ENCODE results near the gene NCBP2L. TPM values are rescaled to one million over a fixed set of nuclear protein-coding genes. Genes with fewer than 3 reads are reported as not detected.

NCBP2L gene
- total and polyA plus RNA-seq, 9 of the 15 experiments (the other 6 are each of a cell fraction or from before 2014, with no cell fraction given): not detected

DNA sequence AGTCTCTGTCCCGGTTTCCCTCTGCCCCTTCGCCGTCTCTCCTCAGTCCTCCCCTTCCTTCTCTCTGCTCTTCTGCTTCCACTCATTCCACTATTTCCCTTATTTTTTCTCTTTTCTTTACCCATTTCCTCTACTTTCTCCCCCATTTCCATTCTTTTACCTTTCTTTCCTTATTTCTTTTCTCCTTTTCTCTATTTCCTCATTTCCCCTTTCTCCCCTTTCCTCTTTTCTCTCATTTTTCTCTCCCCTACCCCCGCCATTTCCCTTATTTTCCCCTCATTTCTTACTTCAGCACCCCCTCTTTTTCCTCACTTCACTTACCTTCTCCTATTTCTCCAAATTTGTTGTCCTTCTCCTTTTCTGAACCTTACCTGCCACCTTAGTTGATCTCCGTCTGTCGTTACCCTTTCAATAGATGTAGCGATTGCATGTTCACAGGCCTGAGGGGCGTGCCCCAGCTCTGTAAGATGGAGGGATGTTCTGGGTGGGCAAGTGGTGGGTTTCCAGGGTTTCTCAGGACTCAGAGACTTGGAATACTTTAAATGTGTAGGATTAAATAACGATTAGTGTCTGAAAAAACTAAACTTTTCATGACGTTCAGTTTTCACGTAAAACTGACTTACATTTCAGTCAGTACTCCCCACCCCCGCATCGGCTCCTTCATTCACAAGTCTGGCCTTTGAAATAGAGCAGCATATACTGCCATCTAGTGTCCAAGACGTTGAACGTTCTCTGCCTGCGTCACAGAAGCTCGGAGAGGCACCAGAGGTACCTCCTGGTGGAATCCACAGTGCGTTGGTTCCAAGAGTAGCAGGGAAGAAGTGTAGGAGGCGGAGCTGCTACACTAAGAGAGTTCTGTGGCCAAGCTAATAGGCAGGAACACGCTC lies 641 bp upstream of the NCBP2L start (continued):
- TF ChIP-seq, protein P1, sequence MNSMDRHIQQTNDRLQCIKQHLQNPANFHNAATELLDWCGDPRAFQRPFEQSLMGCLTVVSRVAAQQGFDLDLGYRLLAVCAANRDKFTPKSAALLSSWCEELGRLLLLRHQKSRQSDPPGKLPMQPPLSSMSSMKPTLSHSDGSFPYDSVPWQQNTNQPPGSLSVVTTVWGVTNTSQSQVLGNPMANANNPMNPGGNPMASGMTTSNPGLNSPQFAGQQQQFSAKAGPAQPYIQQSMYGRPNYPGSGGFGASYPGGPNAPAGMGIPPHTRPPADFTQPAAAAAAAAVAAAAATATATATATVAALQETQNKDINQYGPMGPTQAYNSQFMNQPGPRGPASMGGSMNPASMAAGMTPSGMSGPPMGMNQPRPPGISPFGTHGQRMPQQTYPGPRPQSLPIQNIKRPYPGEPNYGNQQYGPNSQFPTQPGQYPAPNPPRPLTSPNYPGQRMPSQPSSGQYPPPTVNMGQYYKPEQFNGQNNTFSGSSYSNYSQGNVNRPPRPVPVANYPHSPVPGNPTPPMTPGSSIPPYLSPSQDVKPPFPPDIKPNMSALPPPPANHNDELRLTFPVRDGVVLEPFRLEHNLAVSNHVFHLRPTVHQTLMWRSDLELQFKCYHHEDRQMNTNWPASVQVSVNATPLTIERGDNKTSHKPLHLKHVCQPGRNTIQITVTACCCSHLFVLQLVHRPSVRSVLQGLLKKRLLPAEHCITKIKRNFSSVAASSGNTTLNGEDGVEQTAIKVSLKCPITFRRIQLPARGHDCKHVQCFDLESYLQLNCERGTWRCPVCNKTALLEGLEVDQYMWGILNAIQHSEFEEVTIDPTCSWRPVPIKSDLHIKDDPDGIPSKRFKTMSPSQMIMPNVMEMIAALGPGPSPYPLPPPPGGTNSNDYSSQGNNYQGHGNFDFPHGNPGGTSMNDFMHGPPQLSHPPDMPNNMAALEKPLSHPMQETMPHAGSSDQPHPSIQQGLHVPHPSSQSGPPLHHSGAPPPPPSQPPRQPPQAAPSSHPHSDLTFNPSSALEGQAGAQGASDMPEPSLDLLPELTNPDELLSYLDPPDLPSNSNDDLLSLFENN (IDR thresholded peaks at IDR 0.05; ENCODE audit: low read depth in 2 of 2, low read length in 2 of 2): no peak
- TF ChIP-seq, protein P2, sequence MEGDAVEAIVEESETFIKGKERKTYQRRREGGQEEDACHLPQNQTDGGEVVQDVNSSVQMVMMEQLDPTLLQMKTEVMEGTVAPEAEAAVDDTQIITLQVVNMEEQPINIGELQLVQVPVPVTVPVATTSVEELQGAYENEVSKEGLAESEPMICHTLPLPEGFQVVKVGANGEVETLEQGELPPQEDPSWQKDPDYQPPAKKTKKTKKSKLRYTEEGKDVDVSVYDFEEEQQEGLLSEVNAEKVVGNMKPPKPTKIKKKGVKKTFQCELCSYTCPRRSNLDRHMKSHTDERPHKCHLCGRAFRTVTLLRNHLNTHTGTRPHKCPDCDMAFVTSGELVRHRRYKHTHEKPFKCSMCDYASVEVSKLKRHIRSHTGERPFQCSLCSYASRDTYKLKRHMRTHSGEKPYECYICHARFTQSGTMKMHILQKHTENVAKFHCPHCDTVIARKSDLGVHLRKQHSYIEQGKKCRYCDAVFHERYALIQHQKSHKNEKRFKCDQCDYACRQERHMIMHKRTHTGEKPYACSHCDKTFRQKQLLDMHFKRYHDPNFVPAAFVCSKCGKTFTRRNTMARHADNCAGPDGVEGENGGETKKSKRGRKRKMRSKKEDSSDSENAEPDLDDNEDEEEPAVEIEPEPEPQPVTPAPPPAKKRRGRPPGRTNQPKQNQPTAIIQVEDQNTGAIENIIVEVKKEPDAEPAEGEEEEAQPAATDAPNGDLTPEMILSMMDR (IDR thresholded peaks at IDR 0.05 in 2 of 3, conservative IDR thresholded peaks at IDR 0.05 in 1 of 3; ENCODE audit: insufficient read depth in 2 of 3, low read depth in 1 of 3, low read length in 3 of 3): peak; percentile 77 to 86 (median 84)
- TF ChIP-seq RAD21 (CRISPR knock-in tag; conservative IDR thresholded peaks at IDR 0.05 in 1 of 2, IDR thresholded peaks at IDR 0.05 in 1 of 2) (peak; percentile 83 to 86), CREB1 (IDR thresholded peaks at IDR 0.05) (peak; percentile 54; the same call in 1 of the 2 replicates), CREB1 (CRISPR knock-in tag; IDR thresholded peaks at IDR 0.05) (peak; percentile 48), HDAC6 (IDR thresholded peaks at IDR 0.05; ENCODE audit: low read depth, low read length) (no peak), NR3C1 (CRISPR knock-in tag; IDR thresholded peaks at IDR 0.05) (no peak), TARDBP (IDR thresholded peaks at IDR 0.05) (no peak), BCOR (IDR thresholded peaks at IDR 0.05) (0 out of 2 replicates have a peak, but pooled peaks have one; percentile 8), ATF7 (IDR thresholded peaks at IDR 0.05) (0 out of 2 replicates have a peak, but pooled peaks have one; percentile 13), HNRNPK (IDR thresholded peaks at IDR 0.05; ENCODE audit: low read depth, low read length, poor library complexity, severe bottlenecking) (no peak), SPI1 (IDR thresholded peaks at IDR 0.05; ENCODE audit: borderline replicate concordance, low read depth, low read length) (no peak), U2AF2 (optimal IDR thresholded peaks at IDR 0.05; ENCODE audit: low read depth, low read length) (no peak)
- TF ChIP-seq, protein P3, sequence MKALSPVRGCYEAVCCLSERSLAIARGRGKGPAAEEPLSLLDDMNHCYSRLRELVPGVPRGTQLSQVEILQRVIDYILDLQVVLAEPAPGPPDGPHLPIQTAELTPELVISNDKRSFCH (CRISPR knock-in tag; IDR thresholded peaks at IDR 0.05): no peak
- TF ChIP-seq, protein P3 (tag; IDR thresholded peaks at IDR 0.05): no peak
- TF ChIP-seq, protein P4, sequence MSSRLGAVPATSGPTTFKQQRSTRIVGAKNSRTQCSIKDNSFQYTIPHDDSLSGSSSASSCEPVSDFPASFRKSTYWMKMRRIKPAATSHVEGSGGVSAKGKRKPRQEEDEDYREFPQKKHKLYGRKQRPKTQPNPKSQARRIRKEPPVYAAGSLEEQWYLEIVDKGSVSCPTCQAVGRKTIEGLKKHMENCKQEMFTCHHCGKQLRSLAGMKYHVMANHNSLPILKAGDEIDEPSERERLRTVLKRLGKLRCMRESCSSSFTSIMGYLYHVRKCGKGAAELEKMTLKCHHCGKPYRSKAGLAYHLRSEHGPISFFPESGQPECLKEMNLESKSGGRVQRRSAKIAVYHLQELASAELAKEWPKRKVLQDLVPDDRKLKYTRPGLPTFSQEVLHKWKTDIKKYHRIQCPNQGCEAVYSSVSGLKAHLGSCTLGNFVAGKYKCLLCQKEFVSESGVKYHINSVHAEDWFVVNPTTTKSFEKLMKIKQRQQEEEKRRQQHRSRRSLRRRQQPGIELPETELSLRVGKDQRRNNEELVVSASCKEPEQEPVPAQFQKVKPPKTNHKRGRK (tag; IDR thresholded peaks at IDR 0.05): peak; percentile 99
- TF ChIP-seq, protein P5, sequence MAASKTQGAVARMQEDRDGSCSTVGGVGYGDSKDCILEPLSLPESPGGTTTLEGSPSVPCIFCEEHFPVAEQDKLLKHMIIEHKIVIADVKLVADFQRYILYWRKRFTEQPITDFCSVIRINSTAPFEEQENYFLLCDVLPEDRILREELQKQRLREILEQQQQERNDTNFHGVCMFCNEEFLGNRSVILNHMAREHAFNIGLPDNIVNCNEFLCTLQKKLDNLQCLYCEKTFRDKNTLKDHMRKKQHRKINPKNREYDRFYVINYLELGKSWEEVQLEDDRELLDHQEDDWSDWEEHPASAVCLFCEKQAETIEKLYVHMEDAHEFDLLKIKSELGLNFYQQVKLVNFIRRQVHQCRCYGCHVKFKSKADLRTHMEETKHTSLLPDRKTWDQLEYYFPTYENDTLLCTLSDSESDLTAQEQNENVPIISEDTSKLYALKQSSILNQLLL (CRISPR knock-in tag; IDR thresholded peaks at IDR 0.05; ENCODE audit: borderline replicate concordance): no peak
